Measurements from ENCODE around the gene CIDEB.

- TF ChIP-seq CTCF (conservative IDR thresholded peaks at IDR 0.05; ENCODE audit: low read depth, low read length) (peak; percentile 17; the same call in 1 of the 2 replicates), RCOR1 (IDR thresholded peaks at IDR 0.05; ENCODE audit: insufficient replicate concordance, low read length) (no peak), BHLHE40 (IDR thresholded peaks at IDR 0.05; ENCODE audit: low read depth, low read length) (no peak), MAFK (IDR thresholded peaks at IDR 0.05; ENCODE audit: low read depth, low read length) (no peak), POLR2A (IDR thresholded peaks at IDR 0.05; ENCODE audit: low read depth, low read length) (no peak), SMC3 (IDR thresholded peaks at IDR 0.05; ENCODE audit: low read depth, low read length) (no peak), USF2 (IDR thresholded peaks at IDR 0.05; ENCODE audit: low read depth, low read length) (no peak), FOS (IDR thresholded peaks at IDR 0.05; ENCODE audit: low read depth, low read length) (no peak), CEBPB (IDR thresholded peaks at IDR 0.05; ENCODE audit: low read depth, low read length) (no peak), ELK1 (IDR thresholded peaks at IDR 0.05; ENCODE audit: borderline replicate concordance, low read depth, low read length) (no peak), RFX5 (IDR thresholded peaks at IDR 0.05; ENCODE audit: low read depth, low read length) (no peak), RAD21 (IDR thresholded peaks at IDR 0.05; ENCODE audit: low read length) (no peak), NFE2L2 (IDR thresholded peaks at IDR 0.05; ENCODE audit: low read depth, low read length) (no peak)
These were observed 28.2 kb downstream of the CIDEB start for GRCh38 chr14:24279301-24280186.
